Activated CD4-positive, alpha-beta T cell treated with anti-CD3 and anti-CD28 coated beads, Interleukin-10, Interleukin-2, amounts not matched to agents 100 ng/mL and 50 ng/mL, durations not matched to agents 16 hours and 8 hours (primary cell): ENCODE measurements around the gene MPRIP.
A peak's percentile ranks its signal among the peaks of the same experiment; 100 is the strongest.
"Not testable (repeated sequence)": the region's sequence is repeated elsewhere in the genome, so short reads cannot be mapped to it uniquely, and the experiment has no call there.

Experiments
- DNase-seq: peaks from one replicate; pipeline ENCODE4 v3.0.0-alpha.2; 2020

Gene MPRIP

DNA sequence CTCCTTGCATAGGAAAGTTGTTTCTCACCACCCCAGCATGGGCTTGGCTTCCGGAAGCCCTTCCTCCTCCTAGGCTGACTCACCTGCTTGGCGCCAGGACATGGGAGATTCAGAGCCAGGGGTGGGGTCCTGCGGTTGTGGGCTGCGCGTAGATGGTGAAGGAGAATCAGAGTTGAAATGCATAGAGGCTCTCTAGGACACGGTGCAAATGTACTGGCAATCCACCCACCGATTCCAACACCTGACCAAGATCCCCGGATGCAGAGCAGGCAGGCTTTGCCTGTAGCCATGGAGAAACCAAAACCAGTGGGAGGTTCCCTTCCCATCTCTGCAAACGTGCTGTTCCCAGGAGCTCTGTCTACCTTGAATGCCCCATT is 27.5 kb upstream of the MPRIP start:
- not testable (repeated sequence) for DNase-seq

DNA sequence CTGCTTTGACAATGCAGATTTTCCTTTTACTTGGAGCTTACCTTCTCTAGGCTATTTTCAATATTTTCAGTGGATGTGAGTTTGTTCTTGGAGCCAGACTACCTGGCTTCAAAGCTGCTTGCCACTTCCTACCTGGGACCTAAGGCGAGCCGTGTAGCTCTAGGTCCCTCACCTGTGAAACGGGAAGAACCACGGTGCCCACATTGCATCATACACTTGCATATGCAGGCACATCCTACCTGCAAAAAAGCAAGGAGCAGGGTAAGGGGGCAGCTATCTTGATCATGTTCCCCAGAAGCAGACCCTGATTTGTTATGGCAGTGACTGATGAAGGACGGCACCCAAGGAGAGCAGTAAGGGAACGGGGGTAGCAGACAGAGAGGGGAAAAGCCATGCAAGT is 27.0 kb upstream of the MPRIP start:
- no peak for DNase-seq

DNA sequence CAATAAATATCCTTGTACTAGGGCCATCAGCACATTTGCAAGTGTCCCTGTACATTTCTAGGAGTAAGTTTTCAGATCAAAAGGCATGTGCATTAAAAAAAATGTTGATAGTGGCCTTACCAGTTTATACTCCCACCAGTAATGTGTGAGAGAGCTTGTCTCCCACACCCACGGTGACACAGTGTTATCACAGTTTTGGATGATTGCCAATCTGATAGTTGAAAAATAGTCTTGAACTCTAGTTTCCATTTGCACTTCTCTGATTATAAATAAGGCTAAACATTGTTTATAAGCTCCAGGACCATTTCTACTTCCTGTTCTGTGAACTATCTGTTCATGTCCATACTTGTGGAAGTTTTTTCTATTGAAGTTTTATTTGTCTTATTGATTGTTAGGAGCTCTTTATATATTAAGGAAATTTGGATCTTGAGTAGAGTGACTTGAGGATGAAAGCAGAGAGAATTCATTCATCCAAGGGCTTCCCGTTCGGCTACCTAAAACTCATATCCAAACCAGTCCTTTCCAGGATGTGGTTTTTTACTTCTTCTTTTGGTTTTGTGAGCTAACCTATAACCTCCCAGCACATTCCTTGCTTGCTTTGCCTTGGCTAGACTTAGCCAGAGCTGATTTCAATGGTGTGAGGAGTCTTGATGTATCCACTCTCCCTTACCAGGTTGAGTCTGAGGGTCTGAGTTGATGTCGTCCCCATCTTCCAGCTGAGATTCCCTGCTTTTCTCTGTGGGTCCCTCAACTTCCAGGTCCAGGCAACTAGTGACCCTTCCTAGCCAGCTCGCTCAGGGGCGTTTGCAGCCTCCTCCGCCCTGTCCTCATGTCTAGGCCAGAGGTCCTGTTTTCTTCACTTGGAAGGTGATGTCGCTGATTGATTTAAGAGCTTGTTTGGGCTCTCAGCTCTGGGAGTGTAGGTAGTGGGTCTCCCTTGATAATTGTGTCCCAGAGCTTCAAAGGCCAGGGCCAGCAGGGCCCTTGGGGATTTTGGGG is 25.8 kb upstream of the MPRIP start:
- peak; percentile 56 for DNase-seq

DNA sequence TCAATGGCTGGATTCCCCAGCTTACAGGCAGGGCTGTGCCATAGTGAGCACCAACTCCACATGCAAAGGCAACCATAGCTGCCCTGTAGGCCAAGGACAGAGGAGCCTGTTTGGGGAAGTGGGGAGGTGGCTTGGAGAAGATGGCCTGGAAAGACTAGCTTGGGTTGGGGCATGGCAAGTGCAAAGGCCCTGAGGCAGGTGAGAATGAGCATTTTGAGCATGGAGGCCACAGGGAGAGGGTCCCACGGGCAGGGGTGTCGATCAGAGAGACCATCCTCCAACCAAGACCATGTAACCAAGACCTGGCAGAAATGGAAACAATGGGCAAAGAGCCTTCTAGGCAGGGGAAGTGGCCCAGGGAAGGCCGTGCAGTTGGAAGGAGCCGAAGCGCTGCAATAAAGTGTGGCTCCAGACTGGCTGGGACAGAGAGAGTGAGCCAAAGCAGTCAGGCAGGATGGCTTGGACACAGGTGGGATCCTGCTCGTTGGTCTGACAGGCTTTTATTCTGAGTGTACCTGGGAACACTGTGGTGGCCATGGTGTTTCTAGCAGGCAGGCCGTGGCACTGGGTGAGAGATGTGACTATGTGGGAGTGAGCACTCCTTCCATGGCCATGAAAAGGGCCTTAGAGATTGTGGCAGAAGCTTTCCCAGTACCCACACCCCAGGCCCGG is 24.8 kb upstream of the MPRIP start:
- DNase-seq = no peak

DNA sequence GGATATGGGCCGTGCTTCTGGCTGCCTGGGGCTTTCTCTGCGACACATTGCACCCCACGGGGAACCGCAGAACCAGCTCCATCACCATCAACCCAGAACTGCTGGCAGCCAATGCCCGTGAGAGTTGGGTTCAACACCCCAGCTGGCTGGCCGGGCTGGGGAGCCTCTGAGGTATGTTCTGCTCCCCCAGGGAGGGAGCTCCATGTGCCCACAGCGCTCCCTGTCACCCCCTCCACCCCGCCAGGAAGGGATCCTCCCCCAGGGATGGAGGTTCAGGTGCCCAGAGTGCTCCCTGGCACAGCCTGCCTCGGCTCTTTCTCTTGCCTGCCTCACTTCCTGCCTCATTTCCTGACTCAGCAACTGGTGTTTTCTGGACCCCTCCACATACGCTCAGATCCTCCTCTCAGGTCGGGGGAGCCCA is 24.2 kb upstream of the MPRIP start:
- no peak for DNase-seq

DNA sequence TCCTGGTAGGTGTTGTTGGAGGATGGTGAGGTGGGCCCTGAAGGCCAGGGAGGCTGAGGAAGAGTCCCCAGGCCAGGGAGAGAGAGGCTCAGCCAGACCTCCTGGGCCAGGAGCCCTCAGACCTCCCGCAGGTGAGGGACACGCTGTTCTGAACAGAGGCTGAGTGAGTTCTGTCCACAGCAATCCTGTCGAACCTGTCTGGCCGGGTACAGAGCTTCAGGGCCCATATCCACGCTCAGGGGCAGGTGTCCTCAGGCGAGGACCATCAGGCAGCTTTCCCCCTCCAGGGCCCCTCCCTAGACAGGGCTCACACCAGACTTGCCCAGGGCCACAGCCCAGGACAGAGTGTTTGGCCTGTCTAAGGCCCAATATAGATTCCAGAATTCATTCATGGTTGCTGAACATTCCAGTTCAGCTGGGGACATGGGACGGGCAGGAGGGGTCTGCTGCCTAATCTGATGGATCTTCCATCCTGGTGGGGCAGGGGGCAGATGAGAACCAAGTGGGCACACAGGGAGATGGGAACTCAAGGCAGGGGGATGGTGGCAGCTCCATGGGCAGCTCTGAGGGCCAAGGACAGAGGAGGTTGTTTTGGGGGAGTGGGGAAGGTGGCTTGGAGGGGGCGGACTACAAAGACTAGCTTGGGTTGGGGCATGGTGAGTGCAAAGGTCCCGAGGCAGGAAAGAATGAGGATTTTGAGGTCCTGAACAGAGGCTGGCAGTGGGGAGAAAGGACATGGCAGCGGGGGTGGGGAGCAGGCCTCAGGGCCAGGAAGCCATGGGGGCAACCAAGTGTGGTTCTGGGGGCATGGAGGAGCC is 23.4 kb upstream of the MPRIP start:
- no peak for DNase-seq

DNA sequence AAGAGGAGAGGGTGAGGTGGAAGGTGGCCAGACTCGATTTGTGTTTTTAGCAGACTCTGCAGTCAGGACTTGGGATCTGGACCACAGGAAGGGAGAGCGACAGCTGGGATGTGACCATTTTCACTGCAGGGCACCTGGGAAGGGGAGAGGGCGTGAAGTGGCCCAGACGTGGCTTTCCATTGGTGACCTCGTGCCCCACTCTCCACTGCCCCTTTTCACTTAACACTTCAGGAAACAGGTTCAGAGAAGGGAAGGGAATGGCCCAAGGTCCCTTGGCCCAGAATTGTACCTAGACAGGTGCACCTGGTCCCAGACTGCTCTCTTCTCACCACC is 22.9 kb upstream of the MPRIP start:
- no peak for DNase-seq

DNA sequence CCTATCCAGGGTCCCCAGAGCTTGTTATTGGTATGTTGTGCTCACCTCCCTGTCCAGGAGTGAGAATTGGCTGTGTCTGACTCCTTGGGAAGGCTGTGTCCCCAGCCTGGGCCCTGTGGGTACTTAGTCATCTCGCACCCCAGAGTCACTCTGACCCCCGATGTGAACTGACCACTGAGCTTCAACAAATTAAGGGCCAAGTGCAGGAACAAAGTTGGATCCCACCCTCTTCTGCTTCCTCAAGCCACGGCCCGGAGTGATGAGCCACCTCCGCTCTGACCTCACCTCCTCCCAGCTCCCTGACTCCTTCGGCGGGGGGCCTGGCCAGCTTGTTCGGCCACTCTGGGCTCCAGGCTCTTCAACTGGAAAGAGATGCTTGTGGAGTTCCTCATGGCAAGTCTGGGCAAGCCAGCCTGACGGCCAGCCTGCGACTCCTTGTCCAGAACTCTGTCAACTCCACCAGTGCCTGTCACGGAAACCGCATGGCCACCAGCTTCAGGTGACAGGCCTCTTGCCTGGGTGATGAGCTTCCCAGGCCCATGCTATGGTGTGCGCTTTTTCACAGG is 22.3 kb upstream of the MPRIP start:
- no peak for DNase-seq

DNA sequence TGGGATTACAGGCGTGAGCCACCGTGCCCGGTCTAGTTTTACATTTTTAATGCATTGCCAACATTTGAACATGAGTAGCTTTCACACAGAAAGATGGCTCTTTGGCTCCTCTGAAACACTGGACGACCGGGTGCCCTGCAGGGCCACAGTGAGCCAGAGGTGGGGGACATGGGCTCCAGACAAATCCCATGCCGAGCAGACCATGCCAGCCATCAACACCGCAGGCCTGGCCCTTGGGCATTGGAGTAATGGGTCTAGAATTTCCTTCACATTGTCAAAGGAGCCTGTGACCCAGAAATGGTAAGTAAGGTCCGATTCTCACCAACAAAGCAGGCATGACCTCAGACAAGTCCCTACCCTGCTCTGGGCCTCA is 21.4 kb upstream of the MPRIP start:
- DNase-seq = no peak

DNA sequence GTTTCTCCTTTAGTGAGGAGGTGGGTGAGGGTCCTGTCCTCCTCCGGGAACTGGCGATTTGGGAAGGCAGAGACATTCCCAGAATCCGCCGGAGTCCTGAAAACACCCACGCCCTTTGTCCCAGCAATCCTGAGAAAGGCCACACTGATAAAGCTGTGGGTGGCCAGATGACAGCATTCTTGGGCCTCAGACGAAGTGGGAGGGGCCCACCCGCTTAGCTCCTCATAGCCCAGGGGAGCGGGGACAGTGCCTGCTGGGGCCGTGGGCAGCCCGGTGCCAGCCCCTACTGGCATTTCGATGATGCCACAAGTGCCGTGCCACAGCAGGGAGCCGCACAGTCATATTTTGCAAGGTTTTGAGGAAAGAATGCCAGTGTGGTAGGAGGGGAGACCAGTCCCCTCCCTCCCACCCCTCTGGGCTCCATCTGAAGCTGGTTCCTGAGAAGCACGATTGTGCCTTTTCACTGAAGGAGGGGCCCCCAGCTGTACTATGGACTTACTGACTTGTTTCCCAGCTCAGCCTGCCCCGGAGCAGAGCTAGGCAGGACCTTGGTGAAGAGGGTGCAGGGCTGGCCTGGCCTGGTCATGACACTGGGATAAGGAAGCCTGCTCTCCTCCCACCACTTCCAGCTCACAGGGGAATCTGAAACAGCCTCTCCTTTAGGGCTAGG is 20.9 kb upstream of the MPRIP start:
- DNase-seq = no peak

DNA sequence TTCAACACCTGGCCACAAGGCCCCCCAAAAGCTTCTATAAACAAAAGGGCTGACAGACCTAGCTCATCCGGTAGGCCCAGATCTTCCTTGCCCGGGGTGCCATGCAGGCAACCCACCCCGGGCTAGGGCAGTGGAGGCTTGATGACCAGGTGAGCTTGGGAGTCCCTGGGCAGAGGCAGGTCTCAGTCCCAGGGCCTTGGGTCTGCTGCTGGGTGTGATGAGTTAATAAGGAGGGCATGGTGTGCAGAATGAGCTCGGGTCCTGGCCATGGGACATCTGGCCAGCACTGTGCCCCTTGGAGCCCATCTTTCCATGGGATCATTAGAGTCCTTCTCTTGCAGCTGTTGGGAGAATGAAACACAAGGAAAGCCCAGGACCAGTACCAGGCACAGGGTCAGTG is 20.2 kb upstream of the MPRIP start:
- no peak for DNase-seq

DNA sequence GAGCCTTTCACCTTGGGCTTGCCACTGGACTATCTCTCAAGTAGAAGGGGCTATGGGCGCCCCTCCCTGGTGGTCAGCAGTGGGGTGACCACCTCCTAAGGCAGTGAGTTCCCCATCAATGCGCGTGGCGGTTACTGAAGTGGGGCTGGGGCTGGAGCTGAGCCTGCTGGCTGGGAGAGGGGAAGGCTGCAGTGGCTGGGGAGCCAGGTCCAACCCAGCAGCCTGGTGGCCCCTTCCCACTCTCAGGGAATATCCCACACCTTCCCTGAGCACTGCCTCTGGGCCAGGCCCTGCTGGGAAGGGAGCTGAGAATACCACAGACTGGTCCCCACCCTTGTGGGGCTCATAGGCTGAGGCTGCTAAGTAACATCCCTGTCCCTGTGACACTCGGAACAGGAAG is 19.8 kb upstream of the MPRIP start:
- DNase-seq = no peak

DNA sequence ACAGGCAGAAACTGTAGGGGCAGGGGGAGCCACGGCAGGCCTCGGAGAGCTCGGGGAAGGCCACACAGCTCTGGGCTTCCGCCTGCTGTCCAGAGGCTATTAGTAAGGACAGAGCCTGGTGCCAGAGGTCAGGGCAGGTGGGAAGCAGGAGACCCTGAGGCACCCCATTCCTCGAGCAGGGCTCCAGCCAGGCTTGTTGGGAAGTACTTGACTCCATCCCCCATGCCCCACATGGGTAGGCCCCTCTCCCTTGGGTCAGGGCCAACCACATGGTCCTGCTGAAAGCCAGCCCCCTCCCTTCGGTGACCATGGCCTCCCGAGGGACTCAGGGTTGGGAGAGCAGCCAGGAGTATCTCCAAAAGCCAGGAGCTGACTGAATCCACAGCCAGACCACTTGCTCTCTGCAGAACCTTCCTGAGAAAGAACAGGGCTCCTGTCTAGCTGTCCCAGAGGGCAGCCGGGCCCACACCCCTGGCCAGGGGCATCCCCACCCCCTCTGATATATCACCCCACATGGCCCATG is 17.4 kb upstream of the MPRIP start:
- DNase-seq = no peak

DNA sequence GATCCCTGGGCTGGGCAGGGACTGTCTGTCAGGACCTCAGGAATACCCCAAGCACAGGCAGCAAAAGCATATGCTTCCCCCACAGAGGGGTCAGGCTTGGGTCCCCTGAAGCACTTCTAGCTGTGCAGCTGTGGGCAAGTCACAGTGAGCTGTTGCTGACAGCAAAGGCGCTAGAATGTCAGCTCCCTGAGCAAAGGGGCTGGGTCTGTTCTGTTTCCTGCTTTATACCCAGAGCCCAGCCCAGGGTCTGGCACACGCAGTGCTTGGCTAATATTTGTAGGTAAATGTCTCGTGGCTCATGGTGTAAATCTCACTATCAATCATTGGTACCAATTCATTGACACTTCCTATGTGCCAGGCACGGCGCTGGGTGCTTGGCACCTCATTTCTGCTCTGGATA is 16.6 kb upstream of the MPRIP start:
- no peak for DNase-seq

DNA sequence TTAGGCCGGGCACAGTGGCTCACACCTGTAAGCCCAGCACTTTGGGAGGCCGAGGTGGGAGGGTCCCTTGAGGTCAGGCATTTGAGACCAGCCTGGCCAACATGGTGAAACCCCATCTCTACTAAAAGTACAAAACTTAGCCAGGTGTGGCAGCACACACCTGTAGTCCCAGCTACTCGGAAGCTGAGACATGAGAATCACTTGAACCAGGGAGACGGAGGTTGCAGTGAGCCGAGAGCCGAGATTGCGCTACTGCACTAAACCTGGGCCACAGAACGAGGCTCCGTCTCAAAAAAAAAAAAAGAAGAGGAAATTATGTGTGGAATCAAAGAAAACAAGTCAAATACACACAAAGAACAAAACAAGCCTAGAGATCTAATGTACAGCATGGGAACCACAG is 16.1 kb upstream of the MPRIP start:
- DNase-seq = no peak

DNA sequence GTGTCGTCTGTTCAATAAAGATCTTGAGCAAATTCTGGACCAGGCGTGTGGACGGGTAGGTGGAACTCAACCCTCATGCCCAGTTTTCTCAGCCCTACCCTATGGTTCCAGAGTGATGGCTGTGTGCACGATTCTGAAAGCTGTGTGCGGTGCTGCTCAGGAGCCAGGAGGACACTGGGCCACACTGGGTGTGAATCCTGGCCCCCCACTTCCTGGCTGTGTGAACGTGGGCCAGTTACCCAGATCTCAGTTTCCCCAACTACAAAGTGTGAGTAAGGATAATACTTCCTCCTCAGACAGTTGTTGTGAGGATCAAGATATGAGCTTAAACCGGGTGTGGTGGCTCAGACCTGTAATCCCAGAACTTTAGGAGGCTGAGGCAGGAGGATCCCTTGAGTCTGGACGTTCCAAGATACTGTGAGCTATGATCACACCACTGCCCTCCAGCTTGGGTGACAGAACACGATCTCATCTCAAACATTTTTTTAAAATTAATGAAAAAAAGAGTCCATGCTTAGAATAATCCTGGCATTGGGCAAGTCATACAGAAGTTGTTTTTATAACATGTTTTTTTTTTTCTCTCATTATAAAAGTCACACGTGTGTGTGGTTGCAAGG is 14.7 kb upstream of the MPRIP start:
- no peak for DNase-seq

DNA sequence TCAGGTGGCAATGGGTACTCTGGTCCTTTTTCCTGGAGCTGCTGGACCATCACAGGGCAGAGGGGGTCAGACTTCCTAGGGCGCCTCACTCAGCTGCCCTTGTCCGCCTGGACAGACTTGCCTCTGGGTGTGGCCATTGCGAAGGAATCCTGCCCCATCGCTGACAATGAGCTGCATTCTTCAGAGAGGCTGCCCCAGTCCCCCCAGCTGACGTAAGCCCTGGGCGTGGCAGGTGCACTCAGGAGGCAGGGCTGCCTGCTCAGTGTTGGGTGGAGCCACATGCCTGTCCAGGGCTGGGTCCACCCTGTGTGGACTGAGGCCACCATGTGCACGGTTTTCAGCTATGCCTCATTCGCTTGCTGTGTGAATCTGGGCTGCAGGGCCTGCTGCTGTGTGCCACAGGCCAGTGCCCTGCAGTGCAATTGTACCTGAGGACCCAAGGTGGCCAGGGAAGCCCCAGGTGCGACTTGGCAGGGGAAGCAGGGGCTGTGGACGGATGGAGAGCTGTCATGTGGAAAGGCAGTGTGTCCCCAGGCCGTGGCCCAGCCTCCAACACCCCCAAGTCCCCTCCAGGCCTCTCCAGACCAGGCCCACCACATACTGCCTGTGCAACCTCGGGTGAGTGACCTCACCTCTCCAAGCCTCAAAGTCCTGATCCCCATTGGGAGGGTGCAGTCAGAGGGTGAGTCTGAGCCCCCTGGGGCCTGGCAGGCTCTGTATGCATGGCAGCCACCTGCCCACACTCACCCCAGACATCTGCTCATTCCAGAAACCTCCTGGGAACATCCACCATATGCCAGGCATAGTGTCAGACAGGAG is 14.0 kb upstream of the MPRIP start:
- DNase-seq = no peak

DNA sequence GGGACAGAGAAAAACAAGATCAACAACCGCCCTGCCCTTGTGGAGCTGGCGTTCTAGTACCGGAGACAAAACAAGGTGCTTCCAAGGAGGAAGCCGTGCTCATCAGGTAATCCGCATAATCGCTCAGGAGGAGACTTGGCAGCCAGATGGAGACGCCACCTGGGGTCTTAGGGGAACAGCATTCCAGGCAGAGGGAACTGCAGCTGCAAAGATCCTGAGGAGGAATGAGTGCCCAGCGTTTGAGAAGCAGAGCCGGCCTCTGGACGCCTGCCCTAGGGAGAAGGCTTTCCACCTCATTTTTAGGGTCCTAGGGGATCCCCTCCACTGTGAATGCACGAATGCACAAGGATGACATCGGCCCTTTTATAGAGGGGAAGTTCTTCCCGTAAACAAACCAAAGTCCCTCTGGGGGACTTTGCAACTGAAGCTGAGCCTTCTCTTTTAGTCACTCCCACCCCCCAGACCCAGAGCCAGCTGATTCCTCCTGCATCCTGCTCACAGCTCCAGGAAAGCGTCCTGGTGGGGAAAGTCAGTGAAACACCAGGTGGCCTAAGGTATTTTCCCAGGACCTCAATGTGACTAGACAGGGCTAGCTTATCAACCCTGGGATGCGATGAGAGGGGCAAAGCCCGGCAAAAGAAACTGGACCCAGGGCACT is 13.2 kb upstream of the MPRIP start:
- DNase-seq = no peak

DNA sequence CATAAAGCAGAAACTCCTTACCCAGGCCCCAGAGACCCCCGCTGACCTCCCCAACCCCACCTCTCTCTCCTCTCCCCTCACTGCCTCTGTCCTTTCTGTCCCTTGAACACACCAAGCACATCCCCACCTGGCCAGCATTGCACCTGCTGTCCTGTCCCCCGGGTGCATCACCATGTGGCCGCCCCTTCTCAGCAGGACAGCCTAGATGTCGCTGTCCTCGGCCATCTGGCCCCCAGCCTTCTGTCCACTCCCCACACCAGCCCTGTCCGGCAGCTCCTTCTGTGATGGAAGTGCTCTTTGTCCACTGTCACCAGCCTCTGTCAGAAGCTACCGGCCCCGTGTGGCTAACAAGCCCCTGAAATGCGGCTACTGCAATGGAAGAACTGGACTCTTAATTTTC is 12.3 kb upstream of the MPRIP start:
- no peak for DNase-seq

DNA sequence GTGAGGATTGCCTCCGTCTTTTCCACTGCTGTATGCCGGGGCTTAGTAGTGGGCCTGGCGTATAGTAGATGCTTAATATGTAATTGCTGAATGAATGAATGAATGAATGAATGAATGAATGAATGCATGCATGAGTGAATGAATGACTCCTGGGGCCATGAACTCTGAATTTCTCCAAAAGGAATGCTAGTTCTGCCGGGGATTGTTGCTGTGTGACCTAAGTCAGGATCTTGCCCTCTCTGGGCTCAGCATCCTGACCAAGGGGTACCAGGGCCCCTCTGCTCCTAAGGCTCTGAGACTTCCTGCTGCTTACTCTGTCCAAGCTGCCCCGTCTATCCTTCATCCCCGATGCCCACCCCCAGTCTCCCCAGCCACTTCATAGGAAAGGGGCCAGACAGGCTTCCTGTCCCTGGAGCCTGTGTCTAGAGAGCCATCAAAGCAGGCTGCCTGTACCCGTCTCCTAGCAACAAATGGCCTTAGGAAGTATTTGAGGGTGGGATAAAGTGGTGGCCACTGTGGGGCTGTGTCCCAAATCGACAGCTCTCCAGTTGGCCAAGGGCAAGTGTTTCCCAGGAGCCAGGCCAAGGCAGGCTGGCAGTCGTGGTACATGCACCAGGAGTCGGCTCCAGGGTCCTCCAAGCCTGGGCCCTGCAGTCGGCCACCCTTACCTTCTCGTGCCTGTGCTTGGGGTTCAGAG is 11.6 kb upstream of the MPRIP start:
- no peak for DNase-seq
